ENCODE results near the gene GOLGA2.

GOLGA2 gene

GRCh38 chr9:128275198-128276007, at the start of gene GOLGA2:
GOLGA2 (minus strand) TSS chr9:128276007; CDS start chr9:128275976, 31 bp downstream.
- in situ Hi-C loops (cut with HindIII; ENCODE audit: low pct_ligation_motif_present, low pct_unique_long_range_greater_than_20kb, low sequenced_read_pairs), result no loop called here
- peak; percentile 33 for DNase-seq

- no peak for DNase-seq
- in situ Hi-C loops (cut with HindIII; ENCODE audit: low pct_ligation_motif_present, low pct_unique_long_range_greater_than_20kb, low sequenced_read_pairs), result no loop called here
These were observed 48.6 kb upstream of the GOLGA2 start for GRCh38 chr9:128324401-128324800.

GRCh38 chr9:128323791-128324190, 48.0 kb upstream of the GOLGA2 start:
- no peak for DNase-seq
- in situ Hi-C loops (cut with HindIII; ENCODE audit: low pct_ligation_motif_present, low pct_unique_long_range_greater_than_20kb, low sequenced_read_pairs), result no loop called here

- DNase-seq, result peak; percentile 20
- in situ Hi-C loops (cut with HindIII; ENCODE audit: low pct_ligation_motif_present, low pct_unique_long_range_greater_than_20kb, low sequenced_read_pairs), result no loop called here
These were observed 47.5 kb upstream of the GOLGA2 start for GRCh38 chr9:128323212-128323730.

- in situ Hi-C loops (cut with HindIII; ENCODE audit: low pct_ligation_motif_present, low pct_unique_long_range_greater_than_20kb, low sequenced_read_pairs), result no loop called here
- peak; percentile 91 for DNase-seq
These were observed 46.8 kb upstream of the GOLGA2 start, which contains the start of the genes COQ4 and TRUB2 for GRCh38 chr9:128322404-128323211. COQ4 (plus strand) TSS chr9:128322839; CDS start chr9:128322859, 20 bp downstream. TRUB2 (minus strand) TSS chr9:128322447; CDS start chr9:128322408, 39 bp downstream.

GRCh38 chr9:128321879-128322403, 46.1 kb upstream of the GOLGA2 start:
- no peak for DNase-seq
- in situ Hi-C loops (cut with HindIII; ENCODE audit: low pct_ligation_motif_present, low pct_unique_long_range_greater_than_20kb, low sequenced_read_pairs), result no loop called here

GRCh38 chr9:128321343-128321742, 45.5 kb upstream of the GOLGA2 start:
- no peak for DNase-seq
- in situ Hi-C loops (cut with HindIII; ENCODE audit: low pct_ligation_motif_present, low pct_unique_long_range_greater_than_20kb, low sequenced_read_pairs), result no loop called here

- in situ Hi-C loops (cut with HindIII; ENCODE audit: low pct_ligation_motif_present, low pct_unique_long_range_greater_than_20kb, low sequenced_read_pairs), result no loop called here
- DNase-seq, result no peak
These were observed 41.8 kb upstream of the GOLGA2 start for GRCh38 chr9:128317629-128318028.

GRCh38 chr9:128316421-128316820, 40.6 kb upstream of the GOLGA2 start:
- in situ Hi-C loops (cut with HindIII; ENCODE audit: low pct_ligation_motif_present, low pct_unique_long_range_greater_than_20kb, low sequenced_read_pairs), result no loop called here
- no peak for DNase-seq

GRCh38 chr9:128314697-128315096, 38.9 kb upstream of the GOLGA2 start:
- in situ Hi-C loops (cut with HindIII; ENCODE audit: low pct_ligation_motif_present, low pct_unique_long_range_greater_than_20kb, low sequenced_read_pairs), result no loop called here
- no peak for DNase-seq

- no peak for DNase-seq
- in situ Hi-C loops (cut with HindIII; ENCODE audit: low pct_ligation_motif_present, low pct_unique_long_range_greater_than_20kb, low sequenced_read_pairs), result no loop called here
These were observed 34.7 kb upstream of the GOLGA2 start for GRCh38 chr9:128310461-128310860.

- no peak for DNase-seq
- in situ Hi-C loops (cut with HindIII; ENCODE audit: low pct_ligation_motif_present, low pct_unique_long_range_greater_than_20kb, low sequenced_read_pairs), result no loop called here
These were observed 33.7 kb upstream of the GOLGA2 start for GRCh38 chr9:128309551-128309950.

- no peak for DNase-seq
- in situ Hi-C loops (cut with HindIII; ENCODE audit: low pct_ligation_motif_present, low pct_unique_long_range_greater_than_20kb, low sequenced_read_pairs), result no loop called here
These were observed 29.1 kb upstream of the GOLGA2 start for GRCh38 chr9:128304971-128305288.

GRCh38 chr9:128304136-128304970, 28.5 kb upstream of the GOLGA2 start:
- in situ Hi-C loops (cut with HindIII; ENCODE audit: low pct_ligation_motif_present, low pct_unique_long_range_greater_than_20kb, low sequenced_read_pairs), result no loop called here
- DNase-seq, result no peak

GRCh38 chr9:128298535-128299482, 23.0 kb upstream of the GOLGA2 start:
- in situ Hi-C loops (cut with HindIII; ENCODE audit: low pct_ligation_motif_present, low pct_unique_long_range_greater_than_20kb, low sequenced_read_pairs), result no loop called here
- DNase-seq, result no peak

- in situ Hi-C loops (cut with HindIII; ENCODE audit: low pct_ligation_motif_present, low pct_unique_long_range_greater_than_20kb, low sequenced_read_pairs), result no loop called here
- no peak for DNase-seq
These were observed 21.5 kb upstream of the GOLGA2 start for GRCh38 chr9:128297221-128297773.
